Measurements from ENCODE around the gene SHISA9. TPM values are rescaled to one million over a fixed set of nuclear protein-coding genes. Genes with fewer than 3 reads are reported as not detected.

The SHISA9 gene
- total and polyA plus RNA-seq, 8 donors: 0.15 to 1.3 (median 0.38) TPM; not detected in 4

- no peak overlapping the region for H3K4me3 ChIP-seq
- 63 to 77% (median 71%) methylated on average over 5 of the region's 5 CpGs for WGBS, 5 donors
- H3K4me1 ChIP-seq: no peaks in the 10 kb centered on the region
- H3K27me3 ChIP-seq: no peaks in the 10 kb centered on the region
- TF ChIP-seq POLR2AphosphoS5 (IDR thresholded peaks at IDR 0.05): no peak
- TF ChIP-seq POLR2A (IDR thresholded peaks at IDR 0.05): no peak
- TF ChIP-seq, protein P1, sequence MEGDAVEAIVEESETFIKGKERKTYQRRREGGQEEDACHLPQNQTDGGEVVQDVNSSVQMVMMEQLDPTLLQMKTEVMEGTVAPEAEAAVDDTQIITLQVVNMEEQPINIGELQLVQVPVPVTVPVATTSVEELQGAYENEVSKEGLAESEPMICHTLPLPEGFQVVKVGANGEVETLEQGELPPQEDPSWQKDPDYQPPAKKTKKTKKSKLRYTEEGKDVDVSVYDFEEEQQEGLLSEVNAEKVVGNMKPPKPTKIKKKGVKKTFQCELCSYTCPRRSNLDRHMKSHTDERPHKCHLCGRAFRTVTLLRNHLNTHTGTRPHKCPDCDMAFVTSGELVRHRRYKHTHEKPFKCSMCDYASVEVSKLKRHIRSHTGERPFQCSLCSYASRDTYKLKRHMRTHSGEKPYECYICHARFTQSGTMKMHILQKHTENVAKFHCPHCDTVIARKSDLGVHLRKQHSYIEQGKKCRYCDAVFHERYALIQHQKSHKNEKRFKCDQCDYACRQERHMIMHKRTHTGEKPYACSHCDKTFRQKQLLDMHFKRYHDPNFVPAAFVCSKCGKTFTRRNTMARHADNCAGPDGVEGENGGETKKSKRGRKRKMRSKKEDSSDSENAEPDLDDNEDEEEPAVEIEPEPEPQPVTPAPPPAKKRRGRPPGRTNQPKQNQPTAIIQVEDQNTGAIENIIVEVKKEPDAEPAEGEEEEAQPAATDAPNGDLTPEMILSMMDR (IDR thresholded peaks at IDR 0.05): no peak
- TF ChIP-seq EP300 (IDR thresholded peaks at IDR 0.05): no peak
- H3K27ac ChIP-seq: no peak overlapping the region
- peaks cover 0 to 14% (median 12%) of the 10 kb centered on the region in 4 donors for H3K9me3 ChIP-seq
- intact Hi-C loops (cut with DNase I; ENCODE audit: low total_unique reads): no loop called here
- no peak for DNase-seq
- H3K36me3 ChIP-seq: no peaks in the 10 kb centered on the region
Observed at GRCh38 chr16:13108126-13108525, 206.7 kb downstream of the SHISA9 start.

DNA sequence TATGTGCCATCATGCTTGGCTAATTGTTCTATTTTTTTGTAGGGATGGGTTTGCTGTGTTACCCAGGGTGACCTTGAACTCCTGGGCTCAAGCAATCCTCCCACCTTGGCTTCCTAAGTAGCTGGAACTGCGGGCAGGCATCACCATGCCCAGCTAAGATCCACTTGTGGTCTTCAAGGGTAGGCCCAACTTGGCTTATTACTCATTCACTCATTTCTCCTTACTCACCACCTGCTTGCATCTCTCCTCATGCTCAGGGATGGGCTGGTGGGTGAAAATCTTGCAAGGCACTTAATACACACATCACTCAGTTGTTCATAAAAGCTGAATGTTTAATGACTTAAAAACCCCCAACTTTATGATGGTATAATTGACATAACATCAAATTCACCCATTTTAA lies 207.8 kb downstream of the SHISA9 start:
- no peak for DNase-seq
- H3K4me1 ChIP-seq: no peaks in the 10 kb centered on the region
- H3K4me3 ChIP-seq: no peak overlapping the region
- WGBS, 5 donors: 56 to 90% (median 77%) methylated on average over 1 of the region's 1 CpG
- H3K27ac ChIP-seq: no peak overlapping the region
- no peak for TF ChIP-seq EP300 (IDR thresholded peaks at IDR 0.05)
- TF ChIP-seq POLR2AphosphoS5 (IDR thresholded peaks at IDR 0.05): no peak
- TF ChIP-seq POLR2A (IDR thresholded peaks at IDR 0.05): no peak
- TF ChIP-seq, protein P1 (IDR thresholded peaks at IDR 0.05): no peak
- peaks cover 0 to 13% (median 10%) of the 10 kb centered on the region in 4 donors for H3K9me3 ChIP-seq
- intact Hi-C loops (cut with DNase I; ENCODE audit: low total_unique reads): no loop called here
- H3K27me3 ChIP-seq: no peaks in the 10 kb centered on the region
- H3K36me3 ChIP-seq: no peaks in the 10 kb centered on the region

- Histone ChIP-seq H3K4me1 (no peaks in the 10 kb centered on the region), H3K36me3 (no peaks in the 10 kb centered on the region), H3K9me3 (peaks cover 0 to 4% (median 2%) of the 10 kb centered on the region in 4 donors), H3K27ac (no peak overlapping the region), H3K27me3 (no peaks in the 10 kb centered on the region), H3K4me3 (no peak overlapping the region)
- intact Hi-C loops (cut with DNase I; ENCODE audit: low total_unique reads): no loop called here
- 31 to 50% (median 43%) methylated on average over 7 of the region's 7 CpGs for whole genome bisulfite sequencing, 5 donors
- TF ChIP-seq POLR2A (IDR thresholded peaks at IDR 0.05) (no peak), EP300 (IDR thresholded peaks at IDR 0.05) (no peak), POLR2AphosphoS5 (IDR thresholded peaks at IDR 0.05) (no peak)
- TF ChIP-seq, protein P1 (IDR thresholded peaks at IDR 0.05): no peak
- DNase-seq: peak in 1 of 2 donors; percentile 44
Observed at GRCh38 chr16:13110124-13110796, 208.9 kb downstream of the SHISA9 start.

- H3K27me3 ChIP-seq: no peaks in the 10 kb centered on the region
- no peak overlapping the region for H3K4me3 ChIP-seq
- H3K9me3 ChIP-seq: peaks cover 0 to 4% (median 0%) of the 10 kb centered on the region in 4 donors
- intact Hi-C loops (cut with DNase I; ENCODE audit: low total_unique reads): no loop called here
- no peaks in the 10 kb centered on the region for H3K36me3 ChIP-seq
- TF ChIP-seq, protein P1 (IDR thresholded peaks at IDR 0.05): no peak
- TF ChIP-seq POLR2A (IDR thresholded peaks at IDR 0.05) (no peak), EP300 (IDR thresholded peaks at IDR 0.05) (no peak)
- no peak for DNase-seq
- no peak overlapping the region for H3K27ac ChIP-seq
- no peaks in the 10 kb centered on the region for H3K4me1 ChIP-seq
- WGBS, 5 donors: 56 to 68% (median 60%) methylated on average over 2 of the region's 2 CpGs
Observed at GRCh38 chr16:13111747-13112146, 210.3 kb downstream of the SHISA9 start.

Data from stomach (tissue), 9 donors.